ENCODE results near the gene TMEM247.
A peak's percentile ranks its signal among the peaks of the same experiment; 100 is the strongest.
"Not testable (repeated sequence)": the region's sequence is repeated elsewhere in the genome, so short reads cannot be mapped to it uniquely, and the experiment has no call there.

TMEM247 gene

DNA sequence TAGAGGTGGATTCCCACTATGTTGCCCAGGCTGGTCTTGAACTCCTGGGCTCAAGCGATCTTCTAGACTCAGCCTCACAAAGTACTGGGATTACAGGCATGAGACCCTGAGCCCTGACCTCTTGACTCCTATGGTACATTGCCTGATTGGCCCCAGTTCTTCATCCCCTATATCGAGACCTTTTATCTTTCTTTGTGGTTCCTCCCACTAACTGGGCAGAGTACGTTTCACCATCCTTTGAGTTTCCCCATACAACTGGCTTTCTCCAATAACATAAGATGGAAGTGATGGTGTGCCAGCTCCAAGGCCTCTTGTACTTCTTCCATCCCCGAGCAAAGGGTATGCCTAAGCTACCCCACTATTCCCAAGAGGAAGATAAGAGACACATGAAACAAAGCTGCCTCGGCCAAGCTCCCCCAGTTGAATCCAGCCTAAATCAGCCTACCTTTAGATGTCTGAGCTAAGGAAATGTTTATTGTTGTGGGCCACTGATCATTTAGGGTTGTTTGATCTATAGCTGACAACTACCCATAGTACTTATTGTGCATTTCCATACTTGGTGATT is 8.3 kb upstream of the TMEM247 start:
- in situ Hi-C loops (cut with HindIII; ENCODE audit: low sequenced_read_pairs) = no loop called here
- TF ChIP-seq CTCF (IDR thresholded peaks at IDR 0.05; ENCODE audit: low read depth, low read length, missing control alignments) = no peak
- H3K4me3 ChIP-seq (ENCODE audit: low read depth, low read length) = no peak overlapping the region
- no peak for DNase-seq (ENCODE audit: low read depth)

DNA sequence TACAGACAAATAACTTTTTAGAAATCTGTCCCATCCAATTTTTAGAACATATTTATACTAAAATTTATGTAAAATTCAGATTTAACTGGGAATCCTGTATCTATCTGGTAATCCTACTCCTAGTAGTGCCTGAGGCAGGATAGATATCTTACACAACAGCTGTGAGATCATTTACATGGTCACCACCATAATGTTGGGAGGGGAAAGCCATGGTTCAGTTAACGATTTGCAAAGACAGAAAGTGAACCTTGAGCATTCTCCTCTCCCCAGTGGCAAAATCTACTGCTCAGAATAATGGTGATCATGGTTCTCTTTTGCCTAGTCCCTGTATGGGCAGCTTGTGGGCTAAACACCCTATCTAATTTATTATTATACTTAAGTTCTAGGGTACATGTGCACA is 7.7 kb upstream of the TMEM247 start:
- in situ Hi-C loops (cut with HindIII; ENCODE audit: low sequenced_read_pairs) = no loop called here

DNA sequence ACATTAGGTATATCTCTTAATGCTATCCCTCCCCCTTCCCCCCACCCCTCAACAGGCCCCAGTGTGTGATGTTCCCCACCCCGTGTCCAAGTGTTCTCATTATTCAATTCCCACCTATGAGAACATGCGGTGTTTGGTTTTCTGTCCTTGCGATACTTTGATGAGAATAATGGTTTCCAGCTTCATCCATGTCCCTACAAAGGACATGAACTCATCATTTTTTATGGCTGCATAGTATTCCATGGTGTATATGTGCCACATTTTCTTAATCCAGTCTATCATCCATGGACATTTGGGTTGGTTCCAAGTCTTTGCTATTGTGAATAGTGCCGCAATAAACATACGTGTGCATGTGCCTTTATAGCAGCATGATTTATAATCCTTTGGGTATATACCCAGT is 7.2 kb upstream of the TMEM247 start:
- DNase-seq (ENCODE audit: low read depth); H3K4me3 ChIP-seq (ENCODE audit: low read depth, low read length); in situ Hi-C loops (cut with HindIII; ENCODE audit: low sequenced_read_pairs): not testable (repeated sequence)

More for the DNA sequence above, 7.7 kb upstream of the TMEM247 start:
- DNase-seq (ENCODE audit: low read depth) = no peak
- TF ChIP-seq CTCF (IDR thresholded peaks at IDR 0.05; ENCODE audit: low read depth, low read length, missing control alignments) = no peak
- no peak overlapping the region for H3K4me3 ChIP-seq (ENCODE audit: low read depth, low read length)

DNA sequence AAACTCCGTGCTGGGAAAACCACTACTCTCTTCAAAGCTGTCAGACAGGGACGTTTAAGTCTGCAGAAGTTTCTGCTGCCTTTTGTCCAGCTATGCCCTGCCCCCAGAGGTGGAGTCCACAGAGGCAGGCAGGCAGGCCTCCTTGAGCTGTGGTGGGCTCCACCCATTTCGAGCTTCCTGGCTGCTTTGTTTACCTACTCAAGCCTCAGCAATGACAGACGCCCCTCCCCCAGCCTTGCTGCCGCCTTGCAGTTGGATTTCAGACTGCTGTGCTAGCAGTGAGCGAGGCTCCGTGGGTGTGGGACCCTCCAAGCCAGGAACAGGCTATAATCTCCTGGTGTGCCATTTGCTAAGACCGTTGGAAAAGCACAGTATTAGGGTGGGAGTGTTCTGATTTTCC is 1.9 kb upstream of the TMEM247 start:
- H3K4me3 ChIP-seq (ENCODE audit: low read depth, low read length); DNase-seq (ENCODE audit: low read depth); in situ Hi-C loops (cut with HindIII; ENCODE audit: low sequenced_read_pairs): not testable (repeated sequence)

DNA sequence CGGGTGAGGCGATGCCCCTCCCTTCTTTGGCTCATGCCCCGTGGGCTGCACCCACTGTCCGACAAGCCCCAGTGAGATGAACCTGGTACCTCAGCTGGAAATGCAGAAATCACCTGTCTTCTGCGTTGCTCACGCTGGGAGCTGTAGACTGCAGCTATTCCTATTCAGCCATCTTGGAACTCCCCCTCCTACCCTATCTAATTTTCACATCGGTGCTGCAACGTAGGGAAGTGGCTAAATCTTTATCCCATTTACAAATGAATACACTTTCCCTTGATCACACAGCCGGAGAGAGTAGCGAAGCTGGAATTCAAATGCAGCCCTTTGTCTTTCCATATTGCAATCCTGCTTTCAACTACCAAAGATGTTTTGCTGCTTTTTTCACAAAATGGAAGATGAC is 1.4 kb upstream of the TMEM247 start:
- no peak overlapping the region for H3K4me3 ChIP-seq (ENCODE audit: low read depth, low read length)
- in situ Hi-C loops (cut with HindIII; ENCODE audit: low sequenced_read_pairs) = no loop called here
- TF ChIP-seq CTCF (IDR thresholded peaks at IDR 0.05; ENCODE audit: low read depth, low read length, missing control alignments) = no peak
- no peak for DNase-seq (ENCODE audit: low read depth)

- in situ Hi-C loops (cut with HindIII; ENCODE audit: low sequenced_read_pairs) = no loop called here
- H3K4me3 ChIP-seq (ENCODE audit: low read depth, low read length) = no peak overlapping the region
- no peak for DNase-seq (ENCODE audit: low read depth)
- TF ChIP-seq CTCF (IDR thresholded peaks at IDR 0.05; ENCODE audit: low read depth, low read length, missing control alignments) = no peak
Measured at GRCh38 chr2:46480562-46480961, 1.2 kb downstream of the TMEM247 start.

DNA sequence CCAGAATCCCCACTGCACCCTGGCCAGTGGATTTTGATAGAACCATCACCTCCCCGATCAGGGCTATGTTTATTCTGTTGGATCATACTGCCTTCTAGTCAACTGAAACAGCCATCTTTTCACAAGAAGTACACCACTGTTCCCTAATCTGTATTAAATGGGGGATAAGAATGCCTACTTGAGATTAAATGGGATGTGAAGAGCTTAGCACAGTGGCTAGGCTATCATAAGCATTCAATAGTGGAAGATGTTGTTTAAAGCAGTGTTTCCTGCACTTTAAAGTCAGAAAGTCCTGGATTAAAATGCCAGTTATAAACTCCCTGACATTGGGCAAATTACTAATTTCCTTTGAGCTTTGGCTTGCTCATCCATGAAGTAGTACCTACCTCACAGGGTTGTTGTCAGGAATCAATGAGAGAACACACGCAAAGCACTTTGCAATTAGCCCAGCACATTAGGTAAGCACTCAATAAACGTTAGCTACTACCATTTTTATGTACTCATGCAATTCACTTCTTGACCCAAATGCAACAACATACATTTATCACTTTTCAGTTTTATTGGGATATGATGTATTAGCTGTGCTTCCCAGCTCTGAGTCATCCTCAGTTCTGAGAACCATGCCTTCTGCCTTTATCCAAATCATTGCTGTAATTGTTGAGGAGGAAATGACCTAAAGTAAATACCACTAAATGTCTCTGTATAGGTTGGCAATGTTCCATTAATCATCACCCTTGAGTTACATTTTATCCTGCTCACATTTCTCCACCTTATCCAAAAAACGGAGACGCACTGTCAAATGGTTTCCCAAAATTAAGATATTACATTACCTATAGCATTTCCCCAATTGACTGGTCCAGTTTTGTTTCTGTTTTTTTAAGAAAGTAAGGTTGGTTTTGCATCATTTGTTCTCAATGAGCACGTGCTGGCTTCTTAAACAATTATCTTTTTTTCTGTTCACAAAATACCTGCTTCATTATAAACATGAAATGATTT is 2.1 kb downstream of the TMEM247 start:
- in situ Hi-C loops (cut with HindIII; ENCODE audit: low sequenced_read_pairs) = no loop called here
- peak; percentile 48 for DNase-seq (ENCODE audit: low read depth)
- H3K4me3 ChIP-seq (ENCODE audit: low read depth, low read length) = no peak overlapping the region
- no peak for TF ChIP-seq CTCF (IDR thresholded peaks at IDR 0.05; ENCODE audit: low read depth, low read length, missing control alignments)

Measured in astrocyte of the cerebellum (primary cell).